ENCODE data around the gene CNOT4. TPM values are rescaled to one million over a fixed set of nuclear protein-coding genes. Genes with fewer than 3 reads are reported as not detected.

The CNOT4 gene
- total and polyA plus RNA-seq, 2 of the 13 experiments (the other 11 are each of a cell fraction or from before 2014, with no cell fraction given) = 7.4 to 8.4 TPM

DNA sequence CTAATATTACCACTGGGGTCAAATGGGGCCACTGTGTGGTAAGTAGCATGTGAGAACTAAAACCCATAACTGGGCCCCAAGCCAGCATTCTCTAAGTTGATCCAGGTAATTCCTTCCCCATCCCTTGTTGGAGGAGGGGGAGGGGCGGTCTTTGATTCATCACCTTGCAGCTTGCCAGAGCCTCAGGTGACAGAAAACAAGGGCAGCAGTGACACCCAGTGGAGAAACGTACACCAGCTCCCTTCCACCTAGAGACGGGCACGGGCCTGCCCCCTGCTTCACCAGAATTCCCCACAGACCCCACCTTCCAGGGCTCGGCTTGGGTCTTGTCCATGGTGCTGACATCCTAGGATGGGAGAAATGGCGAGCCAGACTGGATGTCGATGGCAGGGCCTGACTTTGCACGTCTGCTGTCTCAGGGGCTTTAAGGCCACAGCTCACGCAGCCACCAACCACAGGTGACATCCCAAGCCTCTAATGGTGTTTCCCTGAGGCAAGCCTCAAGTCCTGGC, 174.2 kb downstream of the CNOT4 start (continued):
- TF ChIP-seq EP300 (IDR thresholded peaks at IDR 0.05; ENCODE audit: low read depth in 2 of 2, low read length in 2 of 2) (no peak), EP300 (CRISPR knock-in tag; IDR thresholded peaks at IDR 0.05; ENCODE audit: borderline replicate concordance) (no peak), ZNF883 (CRISPR knock-in tag; IDR thresholded peaks at IDR 0.05; ENCODE audit: not compliant biosample characterization) (no peak), MAFG (CRISPR knock-in tag; IDR thresholded peaks at IDR 0.05) (no peak), ATF7-NPFF (CRISPR knock-in tag; IDR thresholded peaks at IDR 0.05; ENCODE audit: low read depth) (no peak), ZNF660 (CRISPR knock-in tag; IDR thresholded peaks at IDR 0.05; ENCODE audit: borderline replicate concordance, low read depth) (0 out of 2 replicates have a peak, but pooled peaks have one; percentile 65), ERF (CRISPR knock-in tag; IDR thresholded peaks at IDR 0.05) (peak; percentile 83; the same call in 1 of the 2 replicates), ZNF101 (CRISPR knock-in tag; IDR thresholded peaks at IDR 0.05; ENCODE audit: borderline replicate concordance, low read depth) (no peak), ZNF451 (CRISPR knock-in tag; IDR thresholded peaks at IDR 0.05) (0 out of 2 replicates have a peak, but pooled peaks have one; percentile 70), AKAP8 (CRISPR knock-in tag; IDR thresholded peaks at IDR 0.05) (no peak), NRL (CRISPR knock-in tag; IDR thresholded peaks at IDR 0.05; ENCODE audit: borderline replicate concordance) (no peak), SRF (IDR thresholded peaks at IDR 0.05; ENCODE audit: low read depth, low read length) (no peak), ZNF329 (CRISPR knock-in tag; IDR thresholded peaks at IDR 0.05; ENCODE audit: low read depth) (no peak), ZNF644 (CRISPR knock-in tag; IDR thresholded peaks at IDR 0.05; ENCODE audit: low read depth) (peak; percentile 77; the same call in 1 of the 2 replicates), ARNT2 (CRISPR knock-in tag; IDR thresholded peaks at IDR 0.05; ENCODE audit: low read depth) (no peak), RBFOX2 (IDR thresholded peaks at IDR 0.05; ENCODE audit: low read depth, low read length) (no peak), RXRB (CRISPR knock-in tag; IDR thresholded peaks at IDR 0.05; ENCODE audit: borderline replicate concordance) (peak; percentile 53)
- TF ChIP-seq, protein P1, sequence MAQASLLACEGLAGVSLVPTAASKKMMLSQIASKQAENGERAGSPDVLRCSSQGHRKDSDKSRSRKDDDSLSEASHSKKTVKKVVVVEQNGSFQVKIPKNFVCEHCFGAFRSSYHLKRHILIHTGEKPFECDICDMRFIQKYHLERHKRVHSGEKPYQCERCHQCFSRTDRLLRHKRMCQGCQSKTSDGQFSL (CRISPR knock-in tag; IDR thresholded peaks at IDR 0.05) = no peak
- TF ChIP-seq, protein P2, sequence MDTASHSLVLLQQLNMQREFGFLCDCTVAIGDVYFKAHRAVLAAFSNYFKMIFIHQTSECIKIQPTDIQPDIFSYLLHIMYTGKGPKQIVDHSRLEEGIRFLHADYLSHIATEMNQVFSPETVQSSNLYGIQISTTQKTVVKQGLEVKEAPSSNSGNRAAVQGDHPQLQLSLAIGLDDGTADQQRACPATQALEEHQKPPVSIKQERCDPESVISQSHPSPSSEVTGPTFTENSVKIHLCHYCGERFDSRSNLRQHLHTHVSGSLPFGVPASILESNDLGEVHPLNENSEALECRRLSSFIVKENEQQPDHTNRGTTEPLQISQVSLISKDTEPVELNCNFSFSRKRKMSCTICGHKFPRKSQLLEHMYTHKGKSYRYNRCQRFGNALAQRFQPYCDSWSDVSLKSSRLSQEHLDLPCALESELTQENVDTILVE (CRISPR knock-in tag; IDR thresholded peaks at IDR 0.05) = peak; percentile 51; the same call in 1 of the 2 replicates
- TF ChIP-seq, protein P3, sequence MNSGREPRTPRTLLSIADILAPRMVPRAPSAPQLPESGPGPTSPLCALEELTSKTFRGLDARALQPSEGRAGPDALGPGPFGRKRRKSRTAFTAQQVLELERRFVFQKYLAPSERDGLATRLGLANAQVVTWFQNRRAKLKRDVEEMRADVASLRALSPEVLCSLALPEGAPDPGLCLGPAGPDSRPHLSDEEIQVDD (CRISPR knock-in tag; IDR thresholded peaks at IDR 0.05; ENCODE audit: borderline replicate concordance) = no peak
- TF ChIP-seq, protein P4, sequence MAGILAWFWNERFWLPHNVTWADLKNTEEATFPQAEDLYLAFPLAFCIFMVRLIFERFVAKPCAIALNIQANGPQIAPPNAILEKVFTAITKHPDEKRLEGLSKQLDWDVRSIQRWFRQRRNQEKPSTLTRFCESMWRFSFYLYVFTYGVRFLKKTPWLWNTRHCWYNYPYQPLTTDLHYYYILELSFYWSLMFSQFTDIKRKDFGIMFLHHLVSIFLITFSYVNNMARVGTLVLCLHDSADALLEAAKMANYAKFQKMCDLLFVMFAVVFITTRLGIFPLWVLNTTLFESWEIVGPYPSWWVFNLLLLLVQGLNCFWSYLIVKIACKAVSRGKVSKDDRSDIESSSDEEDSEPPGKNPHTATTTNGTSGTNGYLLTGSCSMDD (CRISPR knock-in tag; IDR thresholded peaks at IDR 0.05) = no peak
- TF ChIP-seq, protein P5, sequence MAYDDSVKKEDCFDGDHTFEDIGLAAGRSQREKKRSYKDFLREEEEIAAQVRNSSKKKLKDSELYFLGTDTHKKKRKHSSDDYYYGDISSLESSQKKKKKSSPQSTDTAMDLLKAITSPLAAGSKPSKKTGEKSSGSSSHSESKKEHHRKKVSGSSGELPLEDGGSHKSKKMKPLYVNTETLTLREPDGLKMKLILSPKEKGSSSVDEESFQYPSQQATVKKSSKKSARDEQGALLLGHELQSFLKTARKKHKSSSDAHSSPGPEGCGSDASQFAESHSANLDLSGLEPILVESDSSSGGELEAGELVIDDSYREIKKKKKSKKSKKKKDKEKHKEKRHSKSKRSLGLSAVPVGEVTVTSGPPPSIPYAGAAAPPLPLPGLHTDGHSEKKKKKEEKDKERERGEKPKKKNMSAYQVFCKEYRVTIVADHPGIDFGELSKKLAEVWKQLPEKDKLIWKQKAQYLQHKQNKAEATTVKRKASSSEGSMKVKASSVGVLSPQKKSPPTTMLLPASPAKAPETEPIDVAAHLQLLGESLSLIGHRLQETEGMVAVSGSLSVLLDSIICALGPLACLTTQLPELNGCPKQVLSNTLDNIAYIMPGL (CRISPR knock-in tag; IDR thresholded peaks at IDR 0.05; ENCODE audit: borderline replicate concordance in 1 of 2, low read depth in 1 of 2) = peak; percentile 32 to 46; a peak in 2 of 4 replicates

Measured in HepG2 (cell line).